AG04450 (cell line): ENCODE data around the gene LRRN4. TPM values are rescaled to one million over a fixed set of nuclear protein-coding genes. Genes with fewer than 3 reads are reported as not detected.

Experiments used
- CTCF ChIA-PET: fragments of 300-600, 350-600 bp; formaldehyde crosslinking; extraction: SDS; loops from one replicate; lab custom pipeline; 2022; ENCODE audit warnings: antibody characterized with exemption, inconsistent platforms; lab: Charles Lee
- POLR2A ChIA-PET: fragments of 350-600 bp; formaldehyde crosslinking; extraction: SDS; loops from one replicate; lab custom pipeline; 2021; ENCODE audit warnings: antibody characterized with exemption, inconsistent platforms; lab: Yijun Ruan, JAX
- DNase-seq: peaks from one replicate; pipeline ENCODE4 v3.0.0-alpha.2; 2011; ENCODE audit warnings: low read depth, low spot score
- H3K27ac ChIP-seq: one replicate; pipeline ENCODE4 v1.5.1; 2012; ENCODE audit warnings: low read depth, low read length, control low read depth
- H3K27me3 ChIP-seq: one replicate; pipeline ENCODE4 v1.6.0; 2012; ENCODE audit warnings: low read length; ENCODE audit not compliant: control insufficient read depth, insufficient read depth
- H3K4me3 ChIP-seq: 2 replicates; pipeline ENCODE4 v1.5.1; 2011; ENCODE audit warnings: mild to moderate bottlenecking, low read depth, low read length, control low read depth
- H3K9me3 ChIP-seq: 2 replicates; pipeline ENCODE4 v1.5.1; 2012; ENCODE audit warnings: low read length; ENCODE audit not compliant: control insufficient read depth, insufficient read depth
- polyA plus RNA-seq: library from polyadenylated mRNA; depleted of rRNA; stranded (reverse); fragments of >200 nt; gene quantifications from 2 replicates; pipeline ENCODE4 v1.2.3, GENCODE V29; 2011
- TF ChIP-seq, protein P1 (sequence below): IDR thresholded peaks from 2 replicates; pipeline ENCODE4 v1.5.1; 2011; ENCODE audit warnings: low read depth, low read length, control low read depth, inconsistent platforms

Gene LRRN4
- polyA plus RNA-seq, 1 experiment, result 0.02 TPM

DNA sequence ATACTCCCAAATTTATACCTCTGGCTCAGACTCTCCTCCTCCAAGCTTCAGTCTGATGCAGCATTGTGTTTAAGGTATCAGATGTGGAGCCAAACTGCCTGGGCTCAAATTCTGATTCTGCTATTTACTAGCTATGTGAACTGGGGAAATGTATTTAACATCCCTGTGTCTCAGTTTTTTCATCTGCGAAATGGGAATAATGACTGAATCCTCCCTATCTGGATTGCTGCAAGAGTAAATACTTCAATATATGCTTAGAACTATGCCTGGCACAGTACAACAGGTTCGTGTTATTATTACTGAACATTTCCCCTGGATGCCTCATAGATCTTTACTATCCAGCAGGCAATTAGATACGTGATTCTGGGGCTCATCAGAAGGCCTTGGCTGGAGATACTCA, 5.5 kb downstream of the LRRN4 start:
- TF ChIP-seq, protein P1, sequence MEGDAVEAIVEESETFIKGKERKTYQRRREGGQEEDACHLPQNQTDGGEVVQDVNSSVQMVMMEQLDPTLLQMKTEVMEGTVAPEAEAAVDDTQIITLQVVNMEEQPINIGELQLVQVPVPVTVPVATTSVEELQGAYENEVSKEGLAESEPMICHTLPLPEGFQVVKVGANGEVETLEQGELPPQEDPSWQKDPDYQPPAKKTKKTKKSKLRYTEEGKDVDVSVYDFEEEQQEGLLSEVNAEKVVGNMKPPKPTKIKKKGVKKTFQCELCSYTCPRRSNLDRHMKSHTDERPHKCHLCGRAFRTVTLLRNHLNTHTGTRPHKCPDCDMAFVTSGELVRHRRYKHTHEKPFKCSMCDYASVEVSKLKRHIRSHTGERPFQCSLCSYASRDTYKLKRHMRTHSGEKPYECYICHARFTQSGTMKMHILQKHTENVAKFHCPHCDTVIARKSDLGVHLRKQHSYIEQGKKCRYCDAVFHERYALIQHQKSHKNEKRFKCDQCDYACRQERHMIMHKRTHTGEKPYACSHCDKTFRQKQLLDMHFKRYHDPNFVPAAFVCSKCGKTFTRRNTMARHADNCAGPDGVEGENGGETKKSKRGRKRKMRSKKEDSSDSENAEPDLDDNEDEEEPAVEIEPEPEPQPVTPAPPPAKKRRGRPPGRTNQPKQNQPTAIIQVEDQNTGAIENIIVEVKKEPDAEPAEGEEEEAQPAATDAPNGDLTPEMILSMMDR, result no peak
- Histone ChIP-seq H3K9me3 (no peaks in the 10 kb centered on the region; the same call in 1 of the 2 replicates), H3K27me3 (peaks cover 13% of the 10 kb centered on the region), H3K4me3 (no peak overlapping the region), H3K27ac (no peak overlapping the region)
- POLR2A ChIA-PET, result no interaction called here
- DNase-seq, result no peak
- CTCF ChIA-PET, result interaction anchor here (1.5 kb wide), 1 partner anchor 10 kb away, joined by 3 read pairs; no protein-coding TSS in a partner anchor

DNA sequence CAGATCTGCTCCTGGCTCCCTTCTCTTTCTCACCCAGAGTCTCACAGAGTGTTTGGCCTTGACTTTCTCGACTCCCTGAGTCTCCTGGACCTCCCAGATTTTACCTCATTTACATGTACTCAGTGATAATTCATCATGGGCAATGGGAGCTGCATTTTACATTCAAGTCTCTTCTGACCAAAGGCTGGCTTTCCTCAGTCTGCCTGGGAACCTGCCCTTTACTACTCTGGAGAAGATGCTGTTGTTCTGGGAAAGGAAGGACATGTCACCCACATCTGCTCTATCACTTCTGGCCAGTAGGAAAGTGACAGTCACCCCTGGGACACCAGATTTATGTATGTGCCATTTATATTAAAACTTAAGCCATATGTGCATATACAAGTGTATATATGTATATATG, 7.4 kb downstream of the LRRN4 start:
- TF ChIP-seq, protein P1, result no peak
- H3K27me3 ChIP-seq, result peaks cover 5% of the 10 kb centered on the region
- ChIA-PET POLR2A (no interaction called here), CTCF (interaction anchor here (0.5 kb wide), 1 partner anchor 720 kb away, joined by 8 read pairs; no protein-coding TSS in a partner anchor)
- no peak overlapping the region for H3K27ac ChIP-seq
- peaks cover 6% of the 10 kb centered on the region; the same call in 1 of the 2 replicates for H3K9me3 ChIP-seq
- DNase-seq, result no peak
- no peak overlapping the region for H3K4me3 ChIP-seq

DNA sequence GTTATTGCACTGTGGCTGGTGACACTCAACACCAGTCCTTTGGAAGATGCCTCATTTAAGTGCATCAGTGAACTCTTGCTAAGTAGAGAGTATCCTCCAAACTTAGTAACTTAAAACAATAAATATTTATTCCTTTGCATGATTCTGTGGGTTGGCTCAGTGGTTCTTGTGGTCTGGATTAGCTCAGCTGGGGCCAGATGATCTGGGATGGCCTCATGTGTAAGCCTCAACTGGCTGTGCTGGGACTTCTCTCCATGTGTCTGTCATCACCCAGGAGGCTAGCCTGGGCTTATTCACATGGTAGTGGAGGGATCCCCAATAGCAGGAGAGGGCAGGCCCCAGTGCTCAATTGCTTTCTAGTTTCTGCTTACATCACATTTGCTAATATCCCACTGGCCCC, 8.3 kb downstream of the LRRN4 start:
- Histone ChIP-seq H3K9me3 (peaks cover 10% of the 10 kb centered on the region; the same call in 1 of the 2 replicates), H3K4me3 (no peak overlapping the region), H3K27ac (no peak overlapping the region), H3K27me3 (peaks cover 3% of the 10 kb centered on the region)
- CTCF ChIA-PET, result no interaction called here
- POLR2A ChIA-PET, result no interaction called here
- TF ChIP-seq, protein P1, result no peak
- DNase-seq, result peak; percentile 26

DNA sequence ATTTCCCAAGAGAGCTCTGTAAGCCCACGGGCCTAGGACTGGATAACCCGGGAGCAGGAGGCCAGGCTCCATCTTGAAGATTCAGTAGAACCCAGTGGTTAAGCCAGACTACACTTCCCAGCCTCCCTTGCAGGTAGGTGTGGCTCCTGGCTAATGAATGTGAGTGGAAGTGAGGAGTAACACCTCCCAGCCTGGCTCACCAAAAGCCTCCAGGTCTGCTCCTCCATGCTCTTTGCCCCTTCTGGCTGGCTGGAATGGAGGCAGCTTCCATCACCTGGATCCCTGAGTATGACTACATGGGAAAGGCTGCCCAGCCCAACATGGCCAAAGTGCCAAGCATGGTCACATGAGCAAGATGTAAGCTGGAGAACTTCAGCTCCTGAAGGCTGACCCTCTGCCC, 9.7 kb downstream of the LRRN4 start:
- Histone ChIP-seq H3K27ac (no peak overlapping the region), H3K27me3 (no peaks in the 10 kb centered on the region), H3K4me3 (no peak overlapping the region), H3K9me3 (peaks cover 10% of the 10 kb centered on the region; the same call in 1 of the 2 replicates)
- CTCF ChIA-PET, result no interaction called here
- no peak for DNase-seq
- POLR2A ChIA-PET, result no interaction called here
- TF ChIP-seq, protein P1, result no peak

DNA sequence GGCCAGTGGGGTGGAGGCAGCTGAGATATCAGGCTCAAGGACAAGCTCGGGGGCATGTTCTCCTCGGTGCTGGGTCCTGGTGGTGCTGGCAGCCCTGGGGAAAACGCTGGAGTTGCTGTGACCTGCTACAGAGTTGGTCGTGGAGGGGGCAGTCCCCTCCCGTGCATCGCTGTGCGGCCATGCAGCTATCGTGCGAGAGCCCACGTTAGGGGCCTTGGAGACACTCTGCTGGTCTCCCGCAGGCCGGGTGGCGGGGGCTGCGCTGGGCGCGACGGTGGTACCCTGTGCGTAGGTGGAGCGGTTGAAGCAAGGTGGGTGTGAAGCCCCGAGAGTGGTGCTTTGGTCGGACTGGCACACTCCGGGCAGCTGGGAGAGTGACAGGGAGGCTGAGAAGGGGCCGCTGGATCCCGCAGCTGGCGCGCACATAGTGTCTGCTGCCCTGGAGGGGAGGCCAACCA, 12.0 kb downstream of the LRRN4 start:
- H3K27ac ChIP-seq, result no peak overlapping the region
- H3K9me3 ChIP-seq, result peaks cover 10% of the 10 kb centered on the region; the same call in 1 of the 2 replicates
- POLR2A ChIA-PET, result no interaction called here
- H3K4me3 ChIP-seq, result no peak overlapping the region
- DNase-seq, result no peak
- CTCF ChIA-PET, result no interaction called here
- TF ChIP-seq, protein P1, result no peak
- no peaks in the 10 kb centered on the region for H3K27me3 ChIP-seq
